IPS DF 4.7 (cell line): ENCODE results near the gene SUSD3.

ENCODE experiments used
- DNase-seq: peaks from one replicate; pipeline ENCODE4 v3.0.0-alpha.2; 2013; ENCODE audit warnings: low spot score; ENCODE audit errors: extremely low read depth

The SUSD3 gene

DNA sequence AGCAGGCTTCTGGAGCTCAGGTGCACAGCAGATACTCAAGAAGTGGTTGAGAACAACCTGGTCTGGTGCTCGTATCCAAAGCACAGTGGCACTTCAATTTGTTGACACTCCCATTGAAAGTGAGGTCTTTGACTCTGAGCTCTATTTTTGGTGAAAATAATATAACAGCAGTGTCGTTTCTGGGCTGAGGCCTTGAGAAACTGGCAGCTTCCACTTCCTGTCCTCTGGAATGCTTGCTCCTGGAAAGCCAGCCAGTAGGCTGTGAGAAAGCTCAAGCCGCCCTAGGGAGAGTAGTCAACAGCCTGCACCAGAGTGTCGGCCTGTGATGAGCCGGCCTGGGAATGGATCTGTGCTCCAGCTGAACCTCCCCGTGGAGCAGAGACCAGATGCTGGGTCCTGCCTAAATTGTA lies 6.8 kb upstream of the SUSD3 start:
- DNase-seq: no peak

DNA sequence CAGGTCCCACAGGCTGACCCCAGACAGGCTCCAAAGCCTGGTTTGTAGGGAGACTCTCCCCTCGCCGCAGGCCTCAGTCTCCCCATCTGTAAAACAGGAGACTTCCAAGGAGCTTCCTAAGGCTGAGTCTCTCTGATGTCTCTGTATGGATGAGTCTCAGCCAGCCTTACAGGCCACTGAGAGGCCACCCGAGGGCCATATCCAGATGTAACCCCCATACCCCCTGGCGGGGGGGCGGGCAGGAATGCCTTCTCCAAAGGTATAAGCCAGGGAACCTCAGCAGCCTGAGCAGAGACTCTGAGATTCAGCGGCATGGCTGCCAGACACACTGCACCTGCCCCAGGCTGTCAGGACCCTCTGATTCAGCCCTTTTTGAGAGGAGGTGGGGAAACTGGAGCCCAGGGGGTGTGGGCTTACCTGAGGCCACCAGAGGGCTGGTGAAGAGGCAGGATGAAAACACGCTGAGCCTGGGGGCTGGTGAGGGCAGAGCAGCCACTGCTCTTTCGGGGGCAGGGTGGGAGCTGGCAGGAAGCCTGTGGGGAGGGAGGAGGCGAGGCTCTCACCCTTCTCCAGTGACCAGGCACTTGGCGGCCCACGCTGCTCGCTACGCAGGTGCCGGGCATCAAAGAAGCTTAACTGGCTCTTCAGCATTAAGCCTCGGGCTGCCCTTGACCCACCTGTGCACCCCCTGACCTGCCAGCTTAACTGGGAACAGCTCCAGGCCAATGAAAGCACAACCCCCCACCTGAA lies 5.5 kb upstream of the SUSD3 start:
- DNase-seq: no peak

DNA sequence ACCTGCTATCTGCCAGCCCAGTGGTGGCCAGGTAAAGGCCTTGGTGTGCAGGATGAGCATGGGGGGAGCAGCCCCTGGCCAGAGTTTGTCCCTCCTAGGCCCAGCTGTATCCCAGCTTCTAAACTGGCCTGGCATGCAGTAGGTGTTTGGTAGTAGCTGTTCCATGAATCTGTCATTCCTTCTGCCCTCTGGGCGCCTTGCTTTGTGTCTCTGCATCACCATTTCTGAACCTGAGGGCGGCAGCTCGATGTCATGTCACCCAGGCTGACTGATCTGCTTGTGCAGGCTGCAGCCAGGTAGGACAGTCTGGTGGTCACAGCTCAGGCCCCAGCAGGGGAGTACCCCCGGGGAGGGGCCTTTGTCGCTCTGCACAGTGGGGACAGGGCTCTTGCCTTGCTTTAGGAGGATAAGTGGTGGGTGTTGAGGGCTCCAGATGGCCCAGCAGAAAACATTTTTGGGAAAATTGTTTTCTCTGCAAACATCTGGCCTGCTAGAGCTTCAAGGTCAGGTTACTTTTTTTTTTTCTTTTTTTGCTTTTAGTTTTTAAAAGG lies 4.6 kb upstream of the SUSD3 start:
- no peak for DNase-seq

DNA sequence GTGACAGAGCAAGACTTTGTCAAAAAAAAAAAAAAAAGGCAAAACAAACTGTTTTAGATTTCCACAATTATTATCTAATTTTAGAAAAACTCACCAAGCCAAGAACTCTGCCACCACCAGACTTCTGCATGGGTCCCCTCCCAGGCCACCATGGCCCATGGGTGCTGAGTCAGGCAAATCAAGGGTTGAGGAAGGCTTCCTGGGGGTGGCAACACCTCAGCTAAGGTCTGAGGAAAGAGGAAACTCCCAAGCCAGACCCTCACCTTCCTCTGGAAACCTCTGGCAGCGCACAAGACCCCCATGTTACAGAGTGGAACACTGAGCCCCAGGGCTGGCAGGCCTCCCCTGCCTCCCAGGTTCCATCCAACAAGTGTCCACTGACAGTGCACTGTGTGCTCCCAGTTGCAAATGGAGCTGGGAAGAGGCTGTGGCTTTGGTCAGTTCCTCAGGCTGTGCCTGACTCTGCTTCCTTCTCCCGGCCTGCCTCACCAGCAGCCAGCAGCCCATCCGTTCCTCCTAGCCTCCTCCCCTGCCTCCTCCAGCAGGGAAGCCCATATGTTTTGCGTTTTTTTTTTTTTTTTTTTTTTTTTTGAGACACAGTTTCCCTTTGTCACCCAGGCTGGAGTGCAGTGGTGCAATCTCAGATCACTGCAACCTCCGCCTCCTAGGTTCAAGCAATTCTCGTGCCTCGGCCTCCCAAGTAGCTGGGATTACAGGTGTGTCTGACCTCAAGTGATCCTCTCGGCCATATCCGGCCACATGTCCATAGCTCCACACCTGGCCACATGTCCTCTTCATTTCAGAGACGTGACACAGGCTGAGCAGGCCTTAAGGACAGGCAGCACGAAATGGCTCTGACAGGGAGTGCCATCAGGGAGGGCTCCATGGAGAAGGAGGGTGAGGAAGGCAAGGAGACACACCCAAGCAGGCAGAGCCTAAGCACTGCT lies 3.5 kb upstream of the SUSD3 start:
- DNase-seq: no peak

DNA sequence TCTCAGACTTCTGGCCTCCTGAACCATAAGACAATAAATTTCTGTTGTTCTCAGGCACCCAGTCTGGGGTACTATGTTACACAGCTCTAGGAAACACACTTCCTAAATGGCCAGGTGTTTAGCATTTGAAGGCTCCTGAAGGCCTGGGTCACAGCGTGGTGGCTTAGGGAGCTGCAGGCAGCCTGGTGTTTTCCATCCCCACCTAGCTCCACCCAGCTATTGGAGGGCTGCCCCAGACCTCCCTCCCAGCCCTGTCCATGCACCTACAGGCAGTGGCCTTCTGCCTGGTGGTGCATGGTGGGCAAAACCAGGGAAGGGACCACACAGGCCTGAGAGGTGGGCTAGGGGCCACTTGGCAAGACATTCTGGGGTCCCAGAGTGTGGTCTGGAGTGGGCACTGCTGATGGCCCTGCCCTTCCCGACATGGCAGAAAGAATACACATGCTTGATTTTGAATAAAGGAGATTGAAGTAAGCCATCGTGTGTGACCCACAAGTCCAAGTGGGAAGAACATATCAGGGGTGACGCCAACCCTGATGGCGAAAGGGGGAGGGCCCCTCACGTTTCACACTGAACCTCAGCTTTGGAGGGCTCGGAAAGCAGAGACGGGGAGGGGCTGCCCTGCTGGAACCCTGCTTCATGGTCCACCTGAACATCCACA lies 1.3 kb upstream of the SUSD3 start:
- no peak for DNase-seq

DNA sequence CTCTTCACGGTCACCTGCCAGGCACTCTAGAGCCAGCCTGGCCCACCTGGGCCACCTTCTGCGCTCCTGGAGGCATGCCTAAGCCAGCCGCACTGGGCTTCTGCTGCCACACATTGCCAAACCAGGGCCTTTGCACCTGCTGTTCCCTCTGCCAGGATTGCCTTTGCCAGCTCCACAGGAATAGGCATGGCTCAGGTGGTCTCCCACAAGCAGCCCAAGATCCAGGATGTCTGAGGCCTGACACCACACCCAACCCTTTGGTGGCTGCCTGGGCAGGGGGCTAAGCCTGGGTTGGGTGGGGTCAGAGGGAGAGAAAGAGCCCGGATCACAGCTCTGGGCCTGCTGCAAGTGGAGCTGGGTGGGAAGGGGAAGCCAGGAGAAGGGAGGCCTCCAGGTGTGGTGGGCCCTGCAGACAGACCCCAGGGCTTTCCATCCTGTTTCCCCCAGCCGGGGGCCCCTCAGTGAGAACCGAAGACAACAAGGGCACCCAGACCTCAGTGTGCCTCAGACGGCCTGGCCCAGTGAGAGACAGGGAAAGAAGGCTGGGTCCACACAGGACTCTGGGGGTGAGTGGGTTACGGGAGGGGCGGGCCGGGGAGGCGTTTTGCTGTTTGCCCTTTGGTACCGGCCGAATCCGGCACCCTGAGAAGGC lies 672 bp upstream of the SUSD3 start:
- no peak for DNase-seq

DNA sequence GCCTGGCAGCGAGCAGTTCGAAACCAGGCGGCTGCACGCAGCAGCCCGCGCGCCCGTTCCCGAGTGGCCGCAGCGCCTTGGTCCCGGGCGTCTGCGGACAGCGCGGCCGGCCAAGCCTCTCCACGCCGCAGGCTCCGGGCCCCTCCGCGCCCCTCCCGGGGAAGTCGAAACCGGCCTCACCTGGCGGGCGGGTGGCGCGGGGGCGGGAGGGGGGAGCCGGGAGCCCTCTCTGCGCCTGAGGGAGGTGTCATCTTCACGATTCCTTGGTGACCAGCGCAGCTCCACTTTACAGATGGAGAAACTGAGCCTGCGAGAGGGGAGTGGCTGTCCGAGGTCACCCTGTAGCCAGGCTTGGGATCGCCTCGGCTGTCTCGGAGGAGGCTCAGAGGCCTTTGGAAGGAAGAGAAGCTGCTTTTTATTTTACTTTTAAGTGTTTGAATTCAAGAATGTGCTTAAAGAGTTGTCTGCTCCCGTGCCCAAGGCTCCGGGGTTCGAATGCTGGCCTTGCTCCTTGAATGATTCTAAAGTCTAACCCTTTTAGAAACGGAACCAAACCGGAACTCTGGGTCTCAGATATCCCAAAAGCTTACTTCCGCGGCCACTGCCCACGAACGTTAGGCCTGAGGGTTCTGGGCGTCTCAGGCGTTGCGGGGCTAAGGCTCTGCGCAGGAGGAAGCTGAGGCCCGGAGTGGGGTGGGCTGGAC lies 662 bp downstream of the SUSD3 start:
- no peak for DNase-seq

DNA sequence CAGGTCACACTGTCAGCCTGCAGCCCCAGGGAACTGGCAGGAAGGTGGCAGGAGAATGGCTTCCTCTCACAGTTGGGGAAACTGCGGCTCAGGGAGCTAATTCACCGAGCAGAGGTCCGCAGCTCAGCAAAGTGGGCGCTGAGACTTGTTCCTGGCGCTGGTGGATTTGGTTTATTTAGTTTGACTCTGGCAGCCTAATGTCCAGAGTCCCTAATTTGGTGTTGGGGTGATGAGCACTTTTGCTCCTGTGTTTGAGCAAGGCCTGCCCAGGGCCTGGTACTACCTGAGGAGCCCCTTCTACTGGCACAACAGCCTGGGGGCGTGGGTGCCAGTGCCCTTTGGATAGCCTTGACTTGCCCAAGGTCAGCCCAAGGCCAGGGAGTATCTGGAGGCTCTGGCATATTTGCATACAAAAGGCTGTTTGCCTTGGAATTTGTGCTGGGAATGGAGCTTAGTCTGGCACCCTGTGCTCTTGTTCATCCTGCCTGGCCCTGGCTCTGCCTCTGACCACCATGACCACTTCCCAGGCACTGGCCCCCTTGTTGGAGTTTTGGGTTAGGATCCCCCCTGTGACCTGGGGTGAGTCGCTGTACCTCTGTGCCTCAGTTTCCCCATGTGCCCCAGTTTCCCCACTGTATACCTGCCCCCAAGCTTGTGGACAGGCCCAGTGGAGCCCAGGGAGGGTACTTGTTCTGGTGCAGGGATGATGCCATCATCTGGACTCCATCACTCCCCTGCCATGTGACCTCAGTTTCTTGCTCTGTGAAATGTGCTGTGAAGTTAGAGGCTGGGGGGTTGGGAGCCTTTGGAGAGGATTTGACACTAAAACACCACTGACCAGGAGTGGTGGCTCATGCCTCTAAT lies 1.4 kb downstream of the SUSD3 start:
- DNase-seq: no peak

DNA sequence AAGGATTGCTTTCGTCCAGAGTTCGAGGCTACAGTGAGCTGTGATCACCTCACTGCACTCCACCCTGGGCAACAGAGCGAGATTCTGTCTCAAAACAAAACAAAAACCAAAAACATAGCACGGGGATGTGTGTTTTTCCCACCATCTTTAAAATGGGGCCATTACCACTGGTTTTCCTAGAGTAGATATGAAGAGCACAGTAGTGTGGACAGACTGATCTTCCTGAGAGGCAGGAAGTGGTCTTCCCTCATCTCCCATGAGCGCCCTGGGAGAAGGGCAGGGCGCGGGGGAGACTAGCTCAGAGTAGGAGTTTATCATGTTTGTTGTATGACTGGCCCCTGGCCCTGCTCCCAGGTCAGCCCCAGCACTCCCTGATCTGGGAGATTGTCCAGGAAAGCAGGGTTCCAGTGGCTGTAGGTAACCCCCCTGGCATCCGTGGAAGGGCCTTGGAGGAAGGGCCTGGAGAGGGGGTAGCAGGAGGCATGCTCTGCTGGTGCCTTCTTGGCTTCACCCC lies 2.3 kb downstream of the SUSD3 start:
- no peak for DNase-seq

DNA sequence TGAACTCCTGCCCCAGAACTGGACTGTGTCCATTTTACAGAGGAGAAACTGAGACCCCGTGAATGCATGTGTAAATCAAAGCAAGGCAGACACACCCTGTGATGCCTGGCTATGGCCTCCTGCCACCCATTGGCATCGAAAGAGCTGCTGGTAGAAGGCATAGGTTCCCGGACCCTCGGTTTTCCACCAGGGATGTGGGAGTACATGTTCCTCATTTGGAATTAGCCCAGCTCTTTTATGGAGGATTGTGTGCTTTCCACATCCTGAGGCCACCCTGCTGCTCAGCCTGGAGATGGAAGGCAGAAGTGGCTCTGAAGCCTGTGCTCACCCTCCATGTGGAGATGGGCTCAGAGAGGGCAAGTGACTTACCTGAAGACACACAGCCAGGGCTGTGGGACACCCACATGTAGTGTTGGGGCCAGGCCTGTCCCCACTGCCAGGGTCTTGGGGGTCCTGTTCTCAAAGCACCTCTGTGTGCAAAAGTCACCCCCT lies 2.8 kb downstream of the SUSD3 start:
- no peak for DNase-seq

DNA sequence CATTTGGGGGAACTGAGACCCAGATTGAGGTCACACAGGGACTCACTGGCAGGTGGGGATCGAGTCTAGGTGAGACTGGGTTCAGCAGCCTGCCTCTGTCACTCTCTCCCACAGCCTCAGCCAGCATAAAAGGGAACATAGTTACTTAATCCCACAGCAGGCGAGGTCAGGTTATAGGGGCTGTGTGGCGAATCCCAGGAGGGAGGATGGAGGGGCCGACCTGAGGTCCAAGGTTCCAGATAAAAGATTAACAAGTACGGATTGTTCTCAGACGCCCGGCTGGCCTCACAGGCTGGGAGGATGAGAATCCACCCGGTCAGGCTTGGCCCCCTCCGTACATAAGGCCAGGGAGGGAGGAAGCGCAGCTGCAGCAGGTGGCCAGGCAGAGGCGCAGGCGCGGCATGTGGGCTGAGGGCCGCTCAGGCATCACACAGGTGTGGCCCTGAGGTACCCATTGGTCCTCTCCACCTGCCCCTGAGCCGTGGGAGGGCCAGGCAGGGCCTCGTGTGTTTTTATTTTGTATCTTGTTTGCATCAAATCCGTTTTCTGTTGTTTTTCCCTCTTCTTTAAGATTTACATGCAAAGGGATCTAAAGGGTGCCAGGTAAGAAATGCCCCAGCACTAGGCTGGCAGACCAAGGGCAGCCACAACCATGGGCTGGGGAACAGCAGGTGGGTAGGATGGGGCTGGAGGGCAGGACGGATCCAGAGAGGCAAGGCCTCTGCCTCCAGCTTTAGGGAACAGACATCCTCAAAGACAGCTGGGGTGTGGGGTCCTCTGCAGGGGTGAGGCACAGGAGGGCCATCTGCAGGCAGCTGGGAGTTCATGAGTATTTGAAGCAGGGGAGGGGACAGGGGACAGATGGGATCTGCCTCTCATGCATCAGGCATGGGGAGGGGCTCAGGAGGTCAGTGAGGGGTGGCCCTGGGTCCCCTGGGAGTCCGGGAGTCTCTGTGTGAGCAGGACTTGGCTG lies 3.6 kb downstream of the SUSD3 start:
- no peak for DNase-seq

DNA sequence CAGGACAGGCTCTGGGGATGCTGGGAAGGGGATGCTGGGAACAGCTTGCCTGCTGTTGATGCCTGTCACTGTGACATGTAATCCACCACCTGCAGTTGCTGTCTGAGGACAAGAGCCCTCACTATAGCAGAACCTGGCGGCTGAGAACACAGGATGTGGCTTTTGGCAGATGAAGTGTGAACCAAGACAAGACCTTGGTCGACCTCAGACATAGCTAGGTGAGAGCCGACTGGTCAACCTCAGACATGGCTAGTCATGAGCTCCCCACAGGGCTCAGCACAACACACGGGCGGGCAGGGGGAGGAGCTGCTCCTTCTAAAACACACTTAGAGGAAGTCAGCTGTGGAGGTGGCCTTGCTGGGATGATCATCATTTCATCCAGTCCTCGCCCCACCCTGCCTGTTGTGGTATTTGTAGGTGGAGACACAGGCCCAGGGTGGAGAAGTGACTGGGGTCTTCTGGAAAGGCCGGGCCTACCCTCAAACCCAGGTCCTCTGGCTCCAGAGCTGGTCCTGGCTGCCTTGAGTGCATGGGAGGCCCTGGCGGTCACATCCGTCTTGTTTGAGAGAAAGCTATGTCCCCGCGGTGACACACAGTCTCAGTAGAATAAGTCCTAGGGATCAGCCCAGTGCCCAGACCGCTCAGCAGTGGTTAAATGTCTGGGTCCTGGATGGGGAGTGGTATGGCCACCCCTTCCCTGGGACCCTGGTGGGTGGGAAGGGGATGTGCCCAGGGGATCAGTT lies 6.1 kb downstream of the SUSD3 start:
- DNase-seq: no peak

DNA sequence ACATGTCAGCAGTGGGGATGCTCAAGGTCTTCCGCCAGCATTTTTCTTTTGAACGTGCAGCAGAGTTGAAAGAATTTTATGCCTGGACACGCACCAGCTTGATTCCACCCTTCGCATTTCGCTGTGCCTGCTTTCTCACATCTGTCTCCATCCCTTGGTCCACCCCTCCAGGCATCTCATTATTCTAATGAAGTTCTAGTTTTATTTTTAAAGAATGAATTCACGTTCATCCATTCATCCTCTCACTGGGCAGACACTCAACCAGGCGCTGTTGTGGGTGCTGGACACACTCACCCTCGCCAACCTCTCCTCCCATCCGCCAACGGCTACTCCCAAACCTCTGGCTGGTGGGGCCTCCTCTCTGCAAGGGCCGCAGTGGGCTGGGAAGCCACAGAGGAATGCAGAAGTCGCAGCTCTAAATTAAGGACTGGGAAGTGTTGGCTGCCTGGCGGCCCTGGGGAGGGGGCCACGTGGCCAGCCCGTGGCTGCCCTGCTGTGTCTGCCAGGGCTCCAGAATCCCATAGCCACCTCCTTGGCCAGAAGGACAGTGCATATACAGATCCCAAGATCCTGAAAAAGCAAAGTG lies 6.7 kb downstream of the SUSD3 start:
- no peak for DNase-seq

DNA sequence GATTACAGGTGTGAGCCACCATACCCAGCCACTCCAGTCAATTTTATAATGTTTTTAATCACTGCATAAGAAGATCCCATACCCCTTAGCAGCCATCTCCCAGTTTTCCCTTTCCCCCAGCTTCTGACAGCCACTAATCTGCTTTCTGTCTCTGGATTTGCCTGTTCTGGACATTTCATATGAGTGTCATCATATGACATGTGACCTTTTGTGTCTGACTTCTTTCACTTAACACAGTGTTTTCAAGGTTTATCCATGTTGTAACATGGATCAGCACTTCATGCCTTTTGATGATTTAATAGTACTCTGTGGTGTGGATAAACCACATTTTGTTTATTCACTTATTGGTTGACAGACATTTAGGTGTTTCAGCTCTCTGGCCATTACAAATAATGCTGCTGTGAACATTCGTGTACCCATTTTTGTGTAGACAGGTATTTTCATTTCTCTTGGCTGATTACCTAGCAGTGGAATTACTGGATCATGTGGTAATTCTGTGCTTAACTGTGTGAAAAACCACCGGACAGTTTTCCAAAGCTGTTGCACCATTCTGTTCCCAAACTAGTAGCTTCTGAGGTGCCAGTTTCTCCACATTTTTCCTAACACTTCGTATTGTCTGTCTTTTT lies 8.6 kb downstream of the SUSD3 start:
- no peak for DNase-seq

DNA sequence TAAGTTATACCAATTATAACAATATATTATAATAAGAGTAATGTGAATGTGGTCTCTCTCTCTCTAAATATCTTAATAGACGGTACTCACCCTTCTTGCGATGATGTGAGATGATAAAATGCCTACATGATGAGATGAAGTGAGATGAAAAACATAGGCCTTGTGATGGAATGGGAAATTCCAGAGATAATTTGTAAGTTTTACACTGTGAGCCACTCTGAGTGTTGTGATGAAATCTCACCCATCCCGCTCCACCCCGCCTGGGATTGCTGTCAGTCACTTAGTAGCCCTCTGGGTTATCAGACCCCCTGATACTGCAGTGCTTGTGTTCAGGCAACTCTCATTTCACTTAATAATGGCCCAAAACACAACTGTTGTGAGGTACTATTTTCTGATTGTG lies 10.5 kb downstream of the SUSD3 start:
- DNase-seq: no peak

DNA sequence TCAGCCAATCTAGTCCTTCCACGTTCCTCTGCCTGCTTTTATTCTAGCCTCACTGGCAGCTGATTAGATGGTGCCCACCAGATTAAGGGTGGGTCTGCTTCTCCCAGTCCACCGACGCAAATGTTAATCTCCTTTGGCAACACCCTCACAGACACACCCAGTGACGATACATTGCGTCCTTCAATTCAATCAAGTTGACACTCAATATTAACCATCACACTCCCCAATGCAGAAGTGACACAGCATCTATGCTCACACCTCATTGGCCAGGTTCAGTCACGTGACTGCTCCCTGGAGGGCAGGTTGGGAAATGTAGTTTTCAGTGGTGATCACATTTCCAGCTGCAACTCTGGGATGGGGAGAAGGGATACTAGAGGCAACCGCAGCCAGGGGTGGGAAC lies 13.0 kb downstream of the SUSD3 start:
- no peak for DNase-seq

DNA sequence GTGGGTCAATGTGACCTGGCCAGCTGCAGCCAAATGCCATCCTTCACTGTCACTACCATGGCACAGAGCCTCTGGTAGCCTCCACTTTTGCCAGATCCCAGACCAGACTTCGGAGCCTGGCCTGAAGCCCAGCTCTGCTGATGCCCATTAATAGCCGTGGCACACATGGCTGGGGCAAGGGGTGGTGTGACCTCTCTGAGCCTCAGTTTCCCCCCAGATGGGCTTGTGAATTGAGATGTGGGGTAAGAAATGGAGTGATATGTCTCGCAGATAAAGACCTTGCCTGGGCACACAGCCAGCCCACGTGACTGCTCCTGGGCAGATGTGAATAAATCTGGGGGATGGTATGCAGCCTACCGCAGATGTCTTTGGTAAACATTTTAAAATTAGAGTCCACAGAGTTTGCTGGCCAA lies 13.9 kb downstream of the SUSD3 start:
- no peak for DNase-seq
